WI38 (cell line): ENCODE results near the gene UNC119.
"Not testable (repeated sequence)": the region's sequence is repeated elsewhere in the genome, so short reads cannot be mapped to it uniquely, and the experiment has no call there.

ENCODE experiments used
- H3K4me3 ChIP-seq: 2 replicates; pipeline ENCODE4 v1.5.1; 2011; ENCODE audit warnings: low read depth, mild to moderate bottlenecking, control low read depth, low read length
- CTCF ChIP-seq: IDR thresholded peaks from 2 replicates; pipeline ENCODE4 v1.5.1; 2012; ENCODE audit warnings: low read depth, mild to moderate bottlenecking, control low read depth, low read length

Gene UNC119

DNA sequence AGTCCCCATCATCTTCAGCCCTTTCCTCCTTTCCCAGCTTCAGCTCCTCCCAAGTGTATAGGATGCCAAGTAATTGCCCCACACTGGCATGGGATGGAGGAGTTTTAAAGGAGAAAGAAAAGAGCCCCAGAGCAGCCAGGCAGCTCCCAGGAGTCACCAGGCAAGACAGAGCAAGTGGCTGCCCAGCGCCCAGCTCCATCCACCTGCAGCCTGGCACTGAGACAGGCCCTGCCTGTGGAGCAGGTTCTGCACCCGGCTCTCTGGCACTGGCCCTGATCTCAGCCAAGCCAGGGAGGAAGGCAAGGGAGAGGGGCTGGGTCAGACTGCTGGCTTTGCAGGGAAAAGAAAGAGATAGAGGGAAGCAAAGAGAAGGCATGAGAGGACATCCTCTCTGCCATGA is 24.6 kb downstream of the UNC119 start:
- no peak for TF ChIP-seq CTCF
- no peak overlapping the region for H3K4me3 ChIP-seq

DNA sequence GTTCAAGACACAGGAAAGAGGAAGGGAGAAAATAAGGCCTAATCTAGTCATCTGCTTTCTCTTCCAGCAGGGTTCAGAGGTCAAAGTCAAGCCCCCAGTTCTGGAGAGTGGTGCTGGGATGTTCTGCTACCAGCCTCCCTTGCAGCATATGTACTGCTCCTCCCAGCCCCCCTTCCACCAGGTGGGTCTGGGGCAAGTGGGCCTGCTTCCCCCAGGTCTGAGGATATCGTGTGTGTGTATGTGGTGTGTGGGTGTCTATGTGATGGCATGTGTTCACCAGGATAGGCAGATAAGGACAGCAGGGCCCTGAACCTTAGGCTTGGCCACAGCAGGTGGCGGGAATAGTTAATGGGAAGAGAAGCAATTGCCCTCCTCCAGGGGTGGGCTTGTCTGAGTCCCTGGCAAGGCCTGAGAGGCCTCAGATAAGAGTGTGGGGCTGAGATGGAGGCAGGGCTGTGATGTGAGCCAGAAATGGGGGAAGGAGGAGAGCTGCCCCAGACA is 25.2 kb downstream of the UNC119 start:
- H3K4me3 ChIP-seq = no peak overlapping the region
- TF ChIP-seq CTCF = no peak

- H3K4me3 ChIP-seq = no peak overlapping the region
- no peak for TF ChIP-seq CTCF
Observed at GRCh38 chr17:28526381-28526780, 26.0 kb downstream of the UNC119 start.

- TF ChIP-seq CTCF = no peak
- no peak overlapping the region for H3K4me3 ChIP-seq
Observed at GRCh38 chr17:28524476-28525424, 27.7 kb downstream of the UNC119 start.

- no peak for TF ChIP-seq CTCF
- H3K4me3 ChIP-seq = no peak overlapping the region
Observed at GRCh38 chr17:28523876-28524275, 28.5 kb downstream of the UNC119 start.

DNA sequence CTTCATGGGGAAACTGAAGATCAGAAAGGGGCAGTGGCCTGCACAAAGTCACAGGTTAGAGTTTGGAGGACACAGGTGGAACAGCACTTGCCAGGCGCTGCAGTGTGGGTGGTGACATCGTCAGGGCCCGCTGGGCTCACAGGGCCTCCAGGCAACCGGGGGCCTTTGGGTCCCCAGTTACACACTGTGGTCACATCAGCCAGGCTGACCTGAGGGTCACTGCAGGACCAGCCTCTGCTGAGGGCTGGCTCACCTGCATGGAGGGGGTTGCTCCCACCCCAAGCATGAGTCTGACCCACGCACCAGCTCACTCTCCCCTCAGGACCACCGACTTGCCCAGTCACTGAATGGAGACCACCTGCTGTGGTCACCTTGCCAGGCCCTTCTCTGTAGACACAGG is 29.2 kb downstream of the UNC119 start:
- no peak for TF ChIP-seq CTCF
- H3K4me3 ChIP-seq = no peak overlapping the region

DNA sequence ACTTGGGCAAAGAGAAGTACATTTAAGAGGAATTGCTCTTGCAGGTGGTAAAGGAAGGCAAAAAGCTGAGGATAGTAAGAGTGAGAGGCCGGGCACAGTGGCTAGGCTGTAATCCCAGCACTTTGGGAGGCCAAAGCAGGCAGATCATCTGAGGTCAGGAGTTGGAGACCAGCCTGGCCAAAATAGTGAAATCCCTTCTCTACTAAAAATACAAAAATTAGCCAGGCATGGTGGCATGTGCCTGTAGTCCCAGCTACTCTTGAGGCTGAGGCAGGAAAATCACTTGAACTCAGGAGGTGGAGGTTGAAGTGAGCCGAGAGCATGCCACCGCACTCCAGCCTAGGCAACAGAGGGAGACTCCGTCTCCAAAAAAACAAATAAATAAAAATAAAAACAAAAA is 30.1 kb downstream of the UNC119 start:
- not testable (repeated sequence) for H3K4me3 ChIP-seq
